HepG2 (cell line): ENCODE results near the gene HNRNPL. TPM values are rescaled to one million over a fixed set of nuclear protein-coding genes. Genes with fewer than 3 reads are reported as not detected.

Experiments
- CSRNP2 ChIP-seq: sonication (generic); formaldehyde crosslinking; conservative IDR thresholded peaks from 2 replicates; pipeline ENCODE4 v1.8.0; 2022; ENCODE audit warnings: low read depth, missing genetic modification reagents
- EP300 ChIP-seq, 3 experiments: sonication (generic) in 1 of 3; formaldehyde crosslinking in 1 of 3; IDR thresholded peaks; 2 replicates each; pipeline versions ENCODE4 v1.5.1 to v1.6.1; 2011 to 2020; ENCODE audit warnings: low read depth in 2 of 3, low read length in 2 of 3, borderline replicate concordance in 1 of 3, improper control_type of control experiment in 1 of 3, mild to moderate bottlenecking in 1 of 3, missing genetic modification reagents in 1 of 3, moderate library complexity in 1 of 3
- GLMP ChIP-seq: sonication (generic); formaldehyde crosslinking; IDR thresholded peaks from 2 replicates; pipeline ENCODE4 v1.9.0; 2021; ENCODE audit warnings: missing genetic modification reagents, mild to moderate bottlenecking, borderline replicate concordance
- ISL2 ChIP-seq: sonication (generic); formaldehyde crosslinking; IDR thresholded peaks from 2 replicates; pipeline ENCODE4 v1.5.0; 2020; ENCODE audit warnings: missing genetic modification reagents
- MLLT10 ChIP-seq: sonication (generic); formaldehyde crosslinking; IDR thresholded peaks from 2 replicates; pipeline ENCODE4 v1.4.0; 2020; ENCODE audit warnings: missing genetic modification reagents
- MTA3 ChIP-seq: sonication (generic); formaldehyde crosslinking; IDR thresholded peaks from 2 replicates; pipeline ENCODE4 v1.4.0; 2020; ENCODE audit warnings: missing genetic modification reagents
- NFE2 ChIP-seq: sonication (generic); formaldehyde crosslinking; IDR thresholded peaks from 2 replicates; pipeline ENCODE4 v1.4.0; 2020; ENCODE audit warnings: missing genetic modification reagents
- PBX3 ChIP-seq: sonication (generic); formaldehyde crosslinking; IDR thresholded peaks from 2 replicates; pipeline ENCODE4 v1.8.1; 2023; ENCODE audit warnings: missing genetic modification reagents, inconsistent platforms, borderline replicate concordance
- PLSCR1 ChIP-seq: sonication (generic); formaldehyde crosslinking; IDR thresholded peaks from 2 replicates; pipeline ENCODE4 v1.5.0; 2020; ENCODE audit warnings: missing genetic modification reagents, mild to moderate bottlenecking, borderline replicate concordance
- RARA ChIP-seq: IDR thresholded peaks from 2 replicates; pipeline ENCODE4 v1.6.1; 2016; ENCODE audit warnings: missing genetic modification reagents, missing compliant biosample characterization
- RARG ChIP-seq: sonication (generic); formaldehyde crosslinking; IDR thresholded peaks from 2 replicates; pipeline ENCODE4 v1.4.0; 2020; ENCODE audit warnings: low read depth, mild to moderate bottlenecking, missing genetic modification reagents
- SMARCE1 ChIP-seq: fragments of 450-650 bp; IDR thresholded peaks from 2 replicates; pipeline ENCODE4 v1.6.1; 2017; ENCODE audit warnings: borderline replicate concordance
- THAP7 ChIP-seq: sonication (generic); formaldehyde crosslinking; IDR thresholded peaks from 2 replicates; pipeline ENCODE4 v1.8.1; 2023; ENCODE audit warnings: mild to moderate bottlenecking, missing genetic modification reagents
- ZC3H4 ChIP-seq: sonication (generic); formaldehyde crosslinking; IDR thresholded peaks from 2 replicates; pipeline ENCODE4 v1.4.0; 2020; ENCODE audit warnings: missing genetic modification reagents, borderline replicate concordance
- ZFP62 ChIP-seq: sonication (generic); formaldehyde crosslinking; IDR thresholded peaks from 2 replicates; pipeline ENCODE4 v1.4.0; 2020; ENCODE audit warnings: missing genetic modification reagents
- ZMYM4 ChIP-seq: sonication (generic); formaldehyde crosslinking; IDR thresholded peaks from 2 replicates; pipeline ENCODE4 v1.8.1; 2023; ENCODE audit warnings: mild to moderate bottlenecking, missing genetic modification reagents
- ZNF460 ChIP-seq: sonication (generic); formaldehyde crosslinking; IDR thresholded peaks from 2 replicates; pipeline ENCODE4 v1.5.1; 2020; ENCODE audit warnings: missing genetic modification reagents, mild to moderate bottlenecking, borderline replicate concordance
- ZNF720 ChIP-seq: sonication (generic); formaldehyde crosslinking; IDR thresholded peaks from 2 replicates; pipeline ENCODE4 v1.4.0; 2020; ENCODE audit warnings: missing genetic modification reagents
- ZXDC ChIP-seq: sonication (generic); formaldehyde crosslinking; IDR thresholded peaks from 2 replicates; pipeline ENCODE4 v1.5.0; 2020; ENCODE audit warnings: mild to moderate bottlenecking, missing genetic modification reagents
- polyA plus RNA-seq, 8 experiments: library from polyadenylated mRNA; depleted of rRNA in 3 of 8; stranded (reverse) in 7 of 8; unstranded in 1 of 8; fragments of >200 nt; fragmentation: Illumina TruSeq in 4 of 8; extraction: Trizol in 4 of 8; gene quantifications; 2 replicates each; pipeline versions ENCODE4 v1.2.1 to v1.2.3, GENCODE V29; 2011 to 2016; ENCODE audit warnings: low read depth in 4 of 8, missing spikeins in 1 of 8, mixed read lengths in 1 of 8; ENCODE audit not compliant: insufficient read depth in 1 of 8
- total RNA-seq, 5 experiments: library from RNA; depleted of rRNA; stranded (reverse); fragments of >200 nt; fragmentation: Illumina TruSeq; extraction: Trizol; gene quantifications; 2 replicates each; pipeline ENCODE4 v1.2.3, GENCODE V29; 2016; ENCODE audit warnings: low read depth in 1 of 5

The HNRNPL gene
- total and polyA plus RNA-seq, 2 of the 13 experiments (the other 11 are each of a cell fraction or from before 2014, with no cell fraction given), result 156 to 278 TPM

GRCh38 chr19:38852231-38853044 lies 2.7 kb upstream of the HNRNPL start (continued):
- no peak for TF ChIP-seq ZNF720 (CRISPR knock-in tag)
- no peak for TF ChIP-seq ZMYM4 (CRISPR knock-in tag)
- no peak for TF ChIP-seq SMARCE1
- TF ChIP-seq RARG (CRISPR knock-in tag), result no peak
- TF ChIP-seq ISL2 (CRISPR knock-in tag), result no peak
- TF ChIP-seq ZFP62 (CRISPR knock-in tag), result no peak
- no peak for TF ChIP-seq THAP7 (CRISPR knock-in tag)
- TF ChIP-seq CSRNP2 (CRISPR knock-in tag), result no peak
- no peak for TF ChIP-seq EP300 (IDR thresholded peaks at IDR 0.05; ENCODE audit: low read depth in 2 of 2, low read length in 2 of 2)
- TF ChIP-seq EP300 (CRISPR knock-in tag; IDR thresholded peaks at IDR 0.05; ENCODE audit: borderline replicate concordance), result no peak
- no peak for TF ChIP-seq PLSCR1 (CRISPR knock-in tag)
- TF ChIP-seq PBX3, result no peak
- TF ChIP-seq ZC3H4 (CRISPR knock-in tag), result no peak
- TF ChIP-seq ZNF460 (CRISPR knock-in tag), result no peak
- TF ChIP-seq MLLT10 (CRISPR knock-in tag), result no peak
- TF ChIP-seq GLMP (CRISPR knock-in tag), result no peak
- no peak for TF ChIP-seq RARA (CRISPR knock-in tag)
- TF ChIP-seq MTA3 (CRISPR knock-in tag), result no peak
- TF ChIP-seq NFE2, result no peak
- TF ChIP-seq ZXDC (CRISPR knock-in tag), result no peak
